GM12801 (cell line): ENCODE measurements around the gene CHIT1.

Experiments
- CTCF ChIP-seq: IDR thresholded peaks from one replicate; pipeline ENCODE4 v1.5.1; 2011; ENCODE audit warnings: control low read depth; ENCODE audit not compliant: insufficient read length; ENCODE audit errors: extremely low read depth

Gene CHIT1

GRCh38 chr1:203168256-203168786 lies 61.2 kb downstream of the CHIT1 start:
- TF ChIP-seq CTCF: no peak

GRCh38 chr1:203167913-203168200 lies 61.6 kb downstream of the CHIT1 start:
- no peak for TF ChIP-seq CTCF

GRCh38 chr1:203167026-203167912 lies 62.2 kb downstream of the CHIT1 start:
- TF ChIP-seq CTCF: no peak

GRCh38 chr1:203166192-203166940 lies 63.1 kb downstream of the CHIT1 start:
- no peak for TF ChIP-seq CTCF
